Stimulated activated CD8-positive, alpha-beta memory T cell treated with anti-CD3 and anti-CD28 coated beads, Interleukin-15, amount 100 ng/mL, for 48 hours (primary cell): ENCODE measurements around the gene ERVMER34-1.

Experiments used
- DNase-seq, 2 donors: peaks; one replicate each; pipeline ENCODE4 v3.0.0-alpha.2; 2020; ENCODE audit warnings: low read depth in 2 of 2

ERVMER34-1 gene

DNA sequence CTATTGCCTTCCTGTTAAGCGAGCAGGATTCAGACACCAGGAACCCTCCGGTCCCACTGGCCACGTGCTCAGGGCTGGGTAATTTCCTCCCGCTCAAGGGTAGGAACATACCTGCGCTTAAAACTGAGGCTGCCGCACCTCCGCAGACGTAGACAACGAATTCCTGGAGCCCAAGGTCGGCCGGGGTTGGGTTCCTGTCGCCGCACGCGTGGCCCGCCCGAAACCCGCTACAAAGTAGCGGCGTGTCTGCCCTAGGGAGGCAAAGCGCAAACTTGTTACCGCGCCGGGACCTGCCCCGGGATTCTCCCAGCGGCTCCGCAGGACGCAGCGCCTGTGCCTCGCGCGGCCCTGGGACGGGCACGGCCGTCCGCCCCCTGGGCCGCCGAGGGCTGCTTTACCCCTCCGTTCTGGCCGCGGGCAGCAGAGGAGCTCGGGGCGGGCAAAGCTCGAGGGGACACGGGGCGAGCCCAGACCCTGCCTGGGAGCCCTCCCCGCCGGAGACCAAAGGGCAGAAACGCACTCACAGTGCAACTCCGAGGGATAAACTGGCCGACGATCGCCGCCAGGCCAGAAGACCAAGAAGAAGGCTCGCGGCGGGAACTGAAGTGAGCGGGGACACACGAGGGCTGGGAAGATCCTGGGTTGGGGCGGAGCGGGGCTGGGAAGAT, at the start of gene ERVMER34-1:
ERVMER34-1 (minus strand) TSS at position 607 of the 668 bp plus-strand sequence. CDS start 5,905 bp downstream, outside the sequence.
- no peak for DNase-seq

- DNase-seq, result no peak
Measured at GRCh38 chr4:52799813-52800212, 48.6 kb upstream of the ERVMER34-1 start.

- no peak for DNase-seq
Measured at GRCh38 chr4:52795533-52795932, 44.3 kb upstream of the ERVMER34-1 start.

GRCh38 chr4:52791936-52792335, 40.7 kb upstream of the ERVMER34-1 start:
- DNase-seq, result no peak

DNA sequence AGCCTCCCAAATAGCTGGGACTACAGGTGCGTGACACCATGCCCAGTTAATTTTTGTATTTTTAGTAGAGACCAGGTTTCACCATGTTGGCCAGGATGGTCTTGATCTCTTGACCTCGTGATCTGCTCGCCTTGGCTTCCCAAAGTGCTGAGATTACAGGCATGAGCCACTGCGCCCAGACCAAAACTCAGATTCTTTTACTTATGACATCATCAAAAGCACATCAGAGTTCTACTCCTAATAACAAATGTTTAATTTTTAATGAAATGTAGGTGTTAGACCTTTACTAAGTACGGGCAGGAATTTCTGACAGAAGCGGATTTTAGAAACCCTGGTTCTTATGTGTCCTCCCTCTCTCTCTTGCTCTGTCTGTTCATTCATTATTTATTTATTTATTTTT, 38.5 kb upstream of the ERVMER34-1 start:
- DNase-seq, result no peak

GRCh38 chr4:52788806-52789205, 37.6 kb upstream of the ERVMER34-1 start:
- DNase-seq, result no peak

- no peak for DNase-seq
Measured at GRCh38 chr4:52783069-52783468, 31.8 kb upstream of the ERVMER34-1 start.

GRCh38 chr4:52780617-52781354, 29.6 kb upstream of the ERVMER34-1 start:
- no peak for DNase-seq

- DNase-seq, result no peak
Measured at GRCh38 chr4:52780206-52780605, 29.0 kb upstream of the ERVMER34-1 start.

DNA sequence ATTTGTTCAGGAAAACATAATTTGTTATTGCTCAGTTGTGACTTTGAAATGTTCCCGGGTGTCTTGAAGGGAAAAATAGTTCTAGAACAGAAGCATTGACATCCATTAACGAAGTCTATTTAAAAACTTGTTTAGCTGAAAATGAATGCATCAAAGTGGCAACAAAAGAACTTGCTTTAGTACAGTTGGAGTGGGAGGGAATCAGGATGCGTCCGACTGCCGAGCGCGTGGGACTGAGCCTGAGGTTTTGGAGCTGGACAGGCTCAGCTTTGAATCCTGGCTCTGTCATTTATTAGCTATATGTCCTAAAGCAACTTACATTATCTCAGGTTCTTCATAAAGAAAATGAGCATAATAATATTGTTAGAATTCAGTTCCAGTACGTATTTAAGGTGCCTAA, 9.0 kb upstream of the ERVMER34-1 start:
- no peak for DNase-seq

GRCh38 chr4:52755426-52755825, 4.2 kb upstream of the ERVMER34-1 start:
- no peak for DNase-seq

GRCh38 chr4:52752936-52753335, 1.7 kb upstream of the ERVMER34-1 start:
- DNase-seq, result no peak

DNA sequence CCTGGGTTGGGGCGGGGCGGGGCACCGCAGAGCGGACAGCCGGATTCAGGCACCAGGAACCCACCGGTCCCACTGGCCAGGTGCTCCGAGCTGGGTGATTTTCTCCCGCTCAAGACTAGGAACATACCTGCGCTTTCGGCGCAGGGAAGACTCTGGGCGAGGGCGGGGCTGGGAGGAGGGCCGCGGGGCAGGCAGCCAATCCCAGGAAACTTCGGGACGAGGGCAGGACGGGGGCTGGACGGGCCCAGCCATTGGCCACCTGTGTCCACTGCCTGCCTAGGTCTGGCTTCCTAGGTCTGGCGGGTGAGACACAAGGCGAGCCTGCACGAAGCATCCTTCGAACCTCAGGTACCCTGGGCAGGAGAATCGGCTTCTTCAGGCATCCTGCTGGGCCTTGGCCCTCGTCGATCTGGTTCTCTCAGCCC, 274 bp upstream of the ERVMER34-1 start:
- DNase-seq, result no peak

DNA sequence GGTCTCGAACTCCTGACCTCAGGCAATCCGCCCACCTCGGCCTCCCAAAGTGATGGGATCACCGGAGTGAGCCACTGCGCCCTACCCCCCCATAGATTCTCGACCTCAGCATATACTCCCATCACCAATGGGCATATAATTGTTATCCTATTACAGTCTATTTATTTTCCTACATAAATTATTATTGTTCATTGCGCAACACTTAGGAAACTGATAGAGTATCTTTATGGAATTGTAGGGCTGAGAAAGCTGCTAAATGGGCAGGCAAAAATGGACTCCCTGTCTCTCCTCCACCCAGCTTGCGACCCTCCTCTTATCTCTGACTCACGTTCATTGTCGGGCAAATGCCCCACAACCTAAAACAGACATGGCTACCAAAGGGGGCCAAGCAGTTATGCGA, 1.0 kb downstream of the ERVMER34-1 start:
- no peak for DNase-seq

- DNase-seq, result no peak
Measured at GRCh38 chr4:52748432-52748831, 2.8 kb downstream of the ERVMER34-1 start.

DNA sequence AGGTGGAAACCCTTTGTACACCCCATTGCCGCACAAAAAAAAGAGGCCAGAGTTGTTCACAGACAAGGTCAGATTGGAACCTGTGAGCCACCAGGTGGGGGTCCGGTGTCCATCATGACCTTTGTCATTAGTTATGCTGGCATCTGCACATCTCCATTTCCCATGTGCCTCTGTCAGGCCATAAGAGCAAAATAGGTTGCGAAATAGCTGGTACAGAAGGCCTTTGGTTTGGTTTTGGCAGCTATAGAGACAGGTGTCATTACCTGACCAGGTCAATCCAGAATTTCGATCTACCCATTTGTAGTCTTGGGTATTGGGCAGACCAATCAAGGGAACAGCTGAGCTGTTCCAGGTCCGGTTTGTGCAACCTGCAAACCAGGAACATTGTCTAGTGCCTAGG, 6.6 kb downstream of the ERVMER34-1 start:
- DNase-seq, result no peak

- DNase-seq, result no peak
Measured at GRCh38 chr4:52743444-52744019, 7.7 kb downstream of the ERVMER34-1 start.

DNA sequence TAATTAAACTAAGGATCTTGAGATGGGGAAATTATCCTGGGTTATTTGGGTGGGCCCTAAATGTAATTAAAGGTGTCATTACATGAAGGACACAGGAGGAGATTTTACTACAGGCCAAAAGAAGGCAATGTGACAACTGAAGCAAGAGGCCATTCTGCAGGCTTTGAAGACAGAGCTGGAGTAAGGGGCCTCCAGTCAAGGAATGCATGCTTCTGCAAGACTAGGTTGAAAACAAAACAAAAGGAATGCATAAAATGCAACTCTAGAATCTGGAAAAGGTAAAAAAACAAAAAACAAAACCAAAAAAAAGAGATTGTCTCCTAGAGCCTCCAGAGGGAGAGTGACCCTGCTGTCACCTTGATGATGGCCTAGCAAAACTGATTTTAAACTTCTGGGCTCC, 21.6 kb downstream of the ERVMER34-1 start:
- no peak for DNase-seq

GRCh38 chr4:52728691-52729240, 22.5 kb downstream of the ERVMER34-1 start:
- no peak for DNase-seq

DNA sequence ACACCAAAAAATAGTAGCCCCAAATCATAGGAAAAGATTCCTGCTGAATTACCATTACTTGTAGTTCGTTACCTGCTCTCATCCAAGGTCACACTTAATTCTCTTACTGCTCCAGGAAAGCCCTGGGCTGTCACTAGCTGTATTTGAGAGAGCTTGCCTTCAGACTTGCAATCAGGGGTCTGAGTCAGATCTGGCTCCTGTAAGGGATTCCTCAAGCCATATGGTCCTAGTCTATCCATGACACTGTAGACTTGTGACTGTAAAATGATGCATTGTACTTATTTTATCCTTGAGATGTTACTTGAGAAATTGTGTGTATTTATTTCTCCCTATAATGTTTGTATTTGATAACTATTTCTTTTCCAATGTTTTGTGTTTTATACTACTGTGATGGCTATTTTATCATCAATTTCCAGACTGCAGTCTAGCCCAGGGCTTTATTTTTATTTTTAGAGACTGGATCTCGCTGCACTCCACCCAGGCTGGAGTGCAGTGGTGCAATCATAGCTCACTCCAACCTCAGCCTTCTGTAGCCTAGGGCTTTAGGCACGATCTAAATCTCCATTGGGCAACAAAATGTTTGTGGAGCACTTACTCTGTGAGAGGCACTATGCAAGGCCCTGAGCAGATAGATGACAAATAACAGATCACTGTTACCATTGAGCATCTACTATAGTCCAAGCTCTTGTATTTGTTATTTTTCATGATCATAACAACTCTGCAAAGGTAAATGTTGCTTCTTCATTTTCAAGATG, 24.2 kb downstream of the ERVMER34-1 start:
- DNase-seq, result no peak

DNA sequence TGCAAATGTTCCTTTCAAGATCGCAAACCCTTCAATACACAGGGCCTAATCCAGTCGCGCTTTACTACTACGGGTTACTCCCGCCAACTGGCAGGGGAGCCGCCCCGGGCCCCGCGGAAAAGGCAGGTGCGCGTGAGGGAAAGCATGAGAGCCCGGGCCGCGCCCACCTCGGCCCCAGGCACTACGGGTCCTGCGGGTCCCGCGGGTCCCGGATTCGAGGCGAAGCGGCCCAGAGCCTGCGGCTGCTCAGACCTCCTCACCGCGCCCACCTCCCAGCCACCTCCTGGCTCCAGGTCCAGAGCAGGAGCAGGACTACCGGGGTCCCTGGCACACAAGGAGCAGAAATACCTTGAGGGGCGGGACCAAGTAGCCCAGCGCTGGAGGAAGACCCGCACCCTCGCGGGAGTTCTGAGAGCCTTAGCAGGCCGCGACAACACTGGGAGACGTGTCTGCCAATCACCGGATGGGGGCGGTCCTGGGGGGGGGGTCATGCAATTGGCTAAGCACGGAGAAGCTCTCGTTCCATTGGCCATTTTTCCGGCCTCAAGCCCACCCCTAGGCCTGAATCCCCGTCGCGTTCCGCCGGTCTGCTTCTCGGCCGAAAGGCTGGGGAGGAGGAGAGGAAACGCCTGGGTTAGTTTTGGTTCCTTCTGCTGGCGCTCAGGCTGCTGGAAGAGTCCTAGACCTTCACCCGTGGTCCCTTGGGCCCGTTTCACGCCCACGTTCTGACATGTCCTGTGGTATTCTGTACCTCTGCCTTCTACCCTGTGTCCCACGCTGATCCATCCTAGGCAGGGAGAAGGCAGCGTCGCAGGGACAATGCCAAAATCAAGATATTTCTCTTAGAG, 29.0 kb downstream of the ERVMER34-1 start:
- DNase-seq, result peak; percentile 83 to 86
